ENCODE results near the gene OSBPL6.

OSBPL6 gene

GRCh38 chr2:178194600-178195389 is 483 bp downstream of the OSBPL6 start:
- CTCF ChIA-PET, result interaction anchor here (0.6 to 1.0 kb wide), 6 partner anchors 35 to 220 kb away, joined by 3 to 5 read pairs (median 3); no protein-coding TSS in a partner anchor
- Histone ChIP-seq H3K27ac (ENCODE audit: extremely low read depth, low read depth, low read length) (peak overlapping the region; percentile 84), H3K4me3 (ENCODE audit: low read depth, low read length) (peak overlapping the region; percentile 91), H3K4me1 (ENCODE audit: control insufficient read depth, insufficient read depth, low read length) (peaks cover 4% of the 10 kb centered on the region), H3K36me3 (ENCODE audit: control insufficient read depth in 2 of 2, insufficient read depth in 1 of 2, low read length in 2 of 2) (no peaks in the 10 kb centered on the region), H3K9me3 (ENCODE audit: control insufficient read depth, insufficient read depth, low read depth, low read length) (no peaks in the 10 kb centered on the region)
- POLR2A ChIA-PET, result interaction anchor here (1.0 to 1.8 kb wide), 3 partner anchors 10 to 256 kb away, joined by 3 to 9 read pairs (median 3); partner anchors contain the start of genes PJVK, PRKRA and RBM45
- TF ChIP-seq ZNF558 (tag by site-specific recombination; IDR thresholded peaks at IDR 0.05), result no peak
- TF ChIP-seq ZBTB8A (tag by site-specific recombination; IDR thresholded peaks at IDR 0.05), result peak; percentile 80
- no peak for TF ChIP-seq PBX3 (CRISPR knock-in tag; IDR thresholded peaks at IDR 0.05)
- TF ChIP-seq ZNF561 (tag by site-specific recombination; IDR thresholded peaks at IDR 0.05; ENCODE audit: borderline replicate concordance), result no peak
- TF ChIP-seq ZNF704 (tag by site-specific recombination; IDR thresholded peaks at IDR 0.05), result no peak
- peak; percentile 69 for TF ChIP-seq GLIS2 (tag by site-specific recombination; IDR thresholded peaks at IDR 0.05)
- no peak for TF ChIP-seq ZNF776 (tag by site-specific recombination; IDR thresholded peaks at IDR 0.05; ENCODE audit: borderline replicate concordance)
- no peak for TF ChIP-seq FEZF1 (tag by site-specific recombination; IDR thresholded peaks at IDR 0.05)
- TF ChIP-seq ZNF221 (tag by site-specific recombination; IDR thresholded peaks at IDR 0.05; ENCODE audit: borderline replicate concordance), result no peak
- TF ChIP-seq ZNF114 (tag by site-specific recombination; IDR thresholded peaks at IDR 0.05), result no peak
- TF ChIP-seq ZNF626 (tag by site-specific recombination; IDR thresholded peaks at IDR 0.05), result no peak
- TF ChIP-seq ZNF488 (tag by site-specific recombination; IDR thresholded peaks at IDR 0.05), result no peak
- no peak for TF ChIP-seq ZNF324 (tag by site-specific recombination; IDR thresholded peaks at IDR 0.05)
- TF ChIP-seq ZNF155 (tag by site-specific recombination; IDR thresholded peaks at IDR 0.05), result no peak
- TF ChIP-seq ZNF280C (tag by site-specific recombination; IDR thresholded peaks at IDR 0.05), result no peak
- TF ChIP-seq AEBP2 (tag by site-specific recombination; IDR thresholded peaks at IDR 0.05; ENCODE audit: borderline replicate concordance), result no peak
- TF ChIP-seq ZNF138 (tag by site-specific recombination; IDR thresholded peaks at IDR 0.05; ENCODE audit: borderline replicate concordance), result no peak
- TF ChIP-seq ZNF785 (tag by site-specific recombination; IDR thresholded peaks at IDR 0.05), result no peak
- no peak for TF ChIP-seq ZNF624 (tag by site-specific recombination; IDR thresholded peaks at IDR 0.05)
- no peak for TF ChIP-seq ZNF473 (tag by site-specific recombination; IDR thresholded peaks at IDR 0.05)
- TF ChIP-seq ZSCAN5A (tag by site-specific recombination; IDR thresholded peaks at IDR 0.05), result no peak
- no peak for TF ChIP-seq ZNF391 (tag by site-specific recombination; IDR thresholded peaks at IDR 0.05; ENCODE audit: borderline replicate concordance, low read depth)
- TF ChIP-seq GLI4 (tag by site-specific recombination; IDR thresholded peaks at IDR 0.05), result no peak
- TF ChIP-seq YY1 (tag by site-specific recombination; IDR thresholded peaks at IDR 0.05), result 0 out of 2 replicates have a peak, but pooled peaks have one; percentile 22
- TF ChIP-seq ZBTB6 (tag by site-specific recombination; IDR thresholded peaks at IDR 0.05), result no peak
- TF ChIP-seq KLF9 (tag by site-specific recombination; IDR thresholded peaks at IDR 0.05; ENCODE audit: low read depth), result peak; percentile 31; the same call in 1 of the 2 replicates

All from HEK293 (cell line).